Lower lobe of right lung (tissue), 2 donors: ENCODE results near the gene ADAM15. TPM values are rescaled to one million over a fixed set of nuclear protein-coding genes. Genes with fewer than 3 reads are reported as not detected.

ENCODE experiments used
- ATAC-seq, 2 donors: fragments of 200-7000 bp; cut with Tn5 transposase; one replicate each; pipeline ENCODE4 v1.9.1; 2020 to 2022; ENCODE audit warnings: mild to moderate bottlenecking in 2 of 2, moderate library complexity in 2 of 2
- DNase-seq: peaks from one replicate; pipeline ENCODE4 v3.0.0-alpha.2; 2020
- H3K27ac ChIP-seq: fragments of 200-600 bp; one replicate; pipeline ENCODE4 v1.8.0; 2022
- H3K27me3 ChIP-seq: fragments of 200-600 bp; one replicate; pipeline ENCODE4 v1.8.0; 2022; ENCODE audit warnings: low read depth
- H3K36me3 ChIP-seq: fragments of 200-600 bp; one replicate; pipeline ENCODE4 v1.8.0; 2022; ENCODE audit warnings: mild to moderate bottlenecking
- H3K4me1 ChIP-seq: fragments of 200-600 bp; one replicate; pipeline ENCODE4 v1.8.0; 2022
- H3K4me3 ChIP-seq: fragments of 200-600 bp; one replicate; pipeline ENCODE4 v1.8.0; 2022; ENCODE audit warnings: mild to moderate bottlenecking
- H3K9me3 ChIP-seq: fragments of 200-600 bp; one replicate; pipeline ENCODE4 v1.8.0; 2022
- CTCF ChIP-seq: fragments of 200-600 bp; IDR thresholded peaks from one replicate; pipeline ENCODE4 v1.8.0; 2022; ENCODE audit warnings: antibody characterized with exemption, mild to moderate bottlenecking
- intact Hi-C: fragments of 100-400 bp; cut with DNase I; formaldehyde crosslinking; loops from one replicate; pipeline ENCODE4 v1.11.0; 2022
- total RNA-seq: library from RNA; stranded (reverse); fragmentation: NEBNext Ultra II Directional; extraction: Animal tissue kit (Norgen Biotek cat#: 25700); gene quantifications from one replicate; pipeline ENCODE4 v1.2.1, GENCODE V29; 2021
- donor health status: DM: no; HTN: yes; CAD: no; lungs with severe emphysema.

Gene ADAM15
- total RNA-seq, 1 donor from 2014 or later: 121 TPM

- Histone ChIP-seq H3K4me1 (peaks cover 89% of the 10 kb centered on the region), H3K27ac (peak overlapping the region; percentile 76), H3K4me3 (no peak overlapping the region), H3K36me3 (peaks cover 31% of the 10 kb centered on the region), H3K27me3 (no peaks in the 10 kb centered on the region), H3K9me3 (no peaks in the 10 kb centered on the region)
- ATAC-seq: no peak
- no peak for DNase-seq
- TF ChIP-seq CTCF: no peak
- intact Hi-C loops: no loop called here
Measured at GRCh38 chr1:155011437-155012025, 39.6 kb upstream of the ADAM15 start.

GRCh38 chr1:155012026-155012546 is 39.0 kb upstream of the ADAM15 start:
- DNase-seq: peak; percentile 85
- no peak overlapping the region for H3K4me3 ChIP-seq
- no peak for TF ChIP-seq CTCF
- peak; percentile 66 to 68 for ATAC-seq
- peak overlapping the region; percentile 76 for H3K27ac ChIP-seq
- intact Hi-C loops: no loop called here
- no peaks in the 10 kb centered on the region for H3K9me3 ChIP-seq
- H3K36me3 ChIP-seq: peaks cover 34% of the 10 kb centered on the region
- H3K27me3 ChIP-seq: no peaks in the 10 kb centered on the region
- peaks cover 89% of the 10 kb centered on the region for H3K4me1 ChIP-seq

GRCh38 chr1:155012776-155013602 is 38.1 kb upstream of the ADAM15 start:
- intact Hi-C loops: no loop called here

GRCh38 chr1:155013632-155014031 is 37.5 kb upstream of the ADAM15 start:
- peaks cover 89% of the 10 kb centered on the region for H3K4me1 ChIP-seq
- no peak overlapping the region for H3K4me3 ChIP-seq
- no peak overlapping the region for H3K27ac ChIP-seq
- TF ChIP-seq CTCF: no peak
- no peak for DNase-seq
- H3K27me3 ChIP-seq: no peaks in the 10 kb centered on the region
- ATAC-seq: no peak
- H3K9me3 ChIP-seq: no peaks in the 10 kb centered on the region
- intact Hi-C loops: no loop called here
- peaks cover 34% of the 10 kb centered on the region for H3K36me3 ChIP-seq

More at GRCh38 chr1:155012776-155013602, 38.1 kb upstream of the ADAM15 start:
- H3K27ac ChIP-seq: no peak overlapping the region
- H3K9me3 ChIP-seq: no peaks in the 10 kb centered on the region
- H3K4me3 ChIP-seq: peak overlapping the region; percentile 1
- no peak for TF ChIP-seq CTCF
- peaks cover 89% of the 10 kb centered on the region for H3K4me1 ChIP-seq
- ATAC-seq (no peak), DNase-seq (no peak)
- peaks cover 34% of the 10 kb centered on the region for H3K36me3 ChIP-seq
- H3K27me3 ChIP-seq: no peaks in the 10 kb centered on the region

- Histone ChIP-seq H3K4me1 (peaks cover 86% of the 10 kb centered on the region), H3K9me3 (no peaks in the 10 kb centered on the region), H3K4me3 (no peak overlapping the region), H3K27me3 (no peaks in the 10 kb centered on the region), H3K27ac (no peak overlapping the region), H3K36me3 (peaks cover 34% of the 10 kb centered on the region)
- no peak for ATAC-seq
- DNase-seq: no peak
- intact Hi-C loops: no loop called here
- no peak for TF ChIP-seq CTCF
Measured at GRCh38 chr1:155014709-155015508, 36.2 kb upstream of the ADAM15 start.
